GM20000 (cell line): ENCODE measurements around the gene ATP6V1C2.
A peak's percentile ranks its signal among the peaks of the same experiment; 100 is the strongest.
"Not testable (repeated sequence)": the region's sequence is repeated elsewhere in the genome, so short reads cannot be mapped to it uniquely, and the experiment has no call there.

Experiments used
- DNase-seq: peaks from one replicate; pipeline ENCODE4 v3.0.0; 2012; ENCODE audit warnings: low spot score
- CTCF ChIP-seq: IDR thresholded peaks from 2 replicates; pipeline ENCODE4 v1.5.1; 2012; ENCODE audit warnings: mild to moderate bottlenecking, control low read depth; ENCODE audit errors: extremely low read depth, missing control alignments

The ATP6V1C2 gene

GRCh38 chr2:10806543-10806942 lies 85.1 kb downstream of the ATP6V1C2 start:
- no peak for DNase-seq
- TF ChIP-seq CTCF = no peak

DNA sequence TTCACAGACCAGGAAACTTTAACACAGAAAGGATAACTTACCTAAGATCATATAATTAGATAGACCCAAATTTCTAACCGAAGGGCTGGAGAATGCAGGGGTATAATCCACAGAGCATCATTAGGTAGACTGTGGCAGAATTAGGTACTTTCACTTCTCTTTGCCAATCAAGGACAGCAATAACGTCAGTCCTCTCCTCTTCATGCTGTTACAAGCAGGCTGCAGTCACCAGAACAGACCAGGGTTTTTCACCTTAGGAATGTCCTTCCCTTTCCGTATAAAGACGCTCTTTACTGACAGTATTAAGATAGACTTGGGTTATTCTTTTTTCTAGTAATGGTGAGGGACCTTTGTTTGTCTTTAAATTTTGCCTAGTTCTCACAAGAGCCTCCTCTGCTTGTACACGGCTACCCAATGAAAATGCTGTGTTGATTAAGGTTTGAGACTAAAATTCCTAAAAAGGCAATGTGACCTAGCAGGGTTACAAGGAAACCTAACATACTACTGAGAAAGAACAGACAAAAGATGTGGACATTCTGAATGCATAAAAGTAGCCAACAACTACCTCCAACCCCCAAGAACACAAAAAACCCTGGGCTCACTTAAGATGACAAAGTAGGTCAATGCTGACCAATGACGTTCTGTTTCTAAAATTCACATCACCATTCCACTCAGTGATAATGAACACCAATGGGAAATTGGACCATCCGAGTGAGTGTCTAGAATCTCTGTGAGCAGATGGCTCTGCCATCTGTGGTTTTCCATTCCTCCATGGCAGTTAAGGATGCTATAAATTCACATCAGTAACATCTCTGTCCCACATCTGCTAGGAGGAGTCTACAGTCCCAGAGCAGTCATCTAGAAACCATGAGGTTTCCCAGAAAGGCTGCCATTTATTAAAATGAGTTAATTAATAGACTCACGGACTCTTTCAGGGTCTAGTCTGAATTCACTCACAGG lies 89.1 kb downstream of the ATP6V1C2 start:
- DNase-seq = peak; percentile 50
- TF ChIP-seq CTCF = no peak

GRCh38 chr2:10811517-10811916 lies 90.1 kb downstream of the ATP6V1C2 start:
- TF ChIP-seq CTCF = no peak
- no peak for DNase-seq

- TF ChIP-seq CTCF = no peak
- DNase-seq = peak; percentile 98
These were observed 91.1 kb downstream of the ATP6V1C2 start, which contains the start of gene PDIA6 for GRCh38 chr2:10812362-10813162. Gene PDIA6 (minus strand): TSS chr2:10812785. CDS start chr2:10812696, 89 bp downstream.

DNA sequence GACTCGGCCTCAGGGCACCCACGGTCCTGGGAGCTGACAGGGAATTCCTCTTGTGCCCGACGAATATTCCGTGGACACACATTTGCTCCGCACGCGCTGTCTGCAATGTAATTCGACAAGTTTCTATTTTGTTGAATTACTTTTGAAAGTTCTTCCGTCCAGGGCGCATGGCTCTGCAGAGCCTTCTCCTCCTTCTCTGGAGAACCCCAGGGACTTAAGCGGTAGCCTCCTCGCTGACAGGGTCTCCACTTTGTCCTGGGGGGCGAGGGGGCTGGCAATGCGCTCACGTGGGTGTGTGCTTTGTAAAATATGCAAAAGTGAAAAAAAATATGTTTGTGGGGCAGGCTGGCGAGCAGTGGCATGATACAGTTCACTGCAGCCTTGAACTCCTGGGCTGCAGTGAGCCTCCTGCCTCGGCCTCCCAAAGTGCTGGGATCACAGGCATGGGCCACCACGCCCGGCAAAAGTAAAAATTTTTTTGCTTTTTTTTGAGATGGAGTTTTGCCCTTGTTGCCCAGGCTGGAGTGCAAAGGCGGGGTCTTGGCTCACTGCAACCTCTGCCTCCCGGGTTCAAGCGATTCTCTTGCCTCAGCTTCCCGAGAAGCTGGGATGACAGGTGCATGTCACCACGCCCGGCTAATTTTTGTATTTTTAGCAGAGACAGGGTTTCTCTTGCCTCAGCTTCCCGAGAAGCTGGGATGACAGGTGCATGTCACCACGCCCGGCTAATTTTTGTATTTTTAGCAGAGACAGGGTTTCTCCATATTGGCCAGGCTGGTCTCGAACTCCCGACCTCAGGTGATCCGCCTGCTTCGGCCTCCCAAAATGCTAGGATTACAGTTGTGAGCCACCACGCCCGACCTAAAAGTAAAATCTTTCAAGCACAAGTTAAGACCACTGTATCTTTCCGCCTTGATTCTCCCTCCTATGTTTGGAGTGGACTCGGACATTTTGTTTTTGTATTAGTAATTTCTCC lies 92.0 kb downstream of the ATP6V1C2 start:
- DNase-seq = not testable (repeated sequence)

DNA sequence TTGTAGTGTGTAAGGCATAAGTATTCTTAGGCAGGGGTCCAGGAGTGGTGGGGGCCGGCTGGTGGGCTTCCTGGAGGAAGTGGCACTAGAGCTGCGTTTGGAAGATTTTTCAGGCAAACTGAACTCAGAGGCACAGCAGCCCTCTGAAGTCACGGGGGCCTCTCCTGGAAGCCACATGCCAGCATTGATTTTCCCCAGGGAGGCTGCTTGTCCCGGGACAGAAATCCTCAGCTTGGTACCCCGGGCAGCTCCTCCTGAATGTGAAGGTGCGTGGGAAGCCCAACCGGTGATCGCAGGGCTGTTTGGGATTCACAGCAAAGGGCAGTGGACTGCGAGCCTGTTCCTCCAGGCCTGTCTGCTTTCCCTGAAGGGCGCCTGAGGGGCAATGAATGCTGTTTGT lies 92.7 kb downstream of the ATP6V1C2 start:
- peak; percentile 4 for TF ChIP-seq CTCF
- no peak for DNase-seq
